ENCODE results near the gene SLC26A1.
"Not testable (repeated sequence)": the region's sequence is repeated elsewhere in the genome, so short reads cannot be mapped to it uniquely, and the experiment has no call there.

Gene SLC26A1

DNA sequence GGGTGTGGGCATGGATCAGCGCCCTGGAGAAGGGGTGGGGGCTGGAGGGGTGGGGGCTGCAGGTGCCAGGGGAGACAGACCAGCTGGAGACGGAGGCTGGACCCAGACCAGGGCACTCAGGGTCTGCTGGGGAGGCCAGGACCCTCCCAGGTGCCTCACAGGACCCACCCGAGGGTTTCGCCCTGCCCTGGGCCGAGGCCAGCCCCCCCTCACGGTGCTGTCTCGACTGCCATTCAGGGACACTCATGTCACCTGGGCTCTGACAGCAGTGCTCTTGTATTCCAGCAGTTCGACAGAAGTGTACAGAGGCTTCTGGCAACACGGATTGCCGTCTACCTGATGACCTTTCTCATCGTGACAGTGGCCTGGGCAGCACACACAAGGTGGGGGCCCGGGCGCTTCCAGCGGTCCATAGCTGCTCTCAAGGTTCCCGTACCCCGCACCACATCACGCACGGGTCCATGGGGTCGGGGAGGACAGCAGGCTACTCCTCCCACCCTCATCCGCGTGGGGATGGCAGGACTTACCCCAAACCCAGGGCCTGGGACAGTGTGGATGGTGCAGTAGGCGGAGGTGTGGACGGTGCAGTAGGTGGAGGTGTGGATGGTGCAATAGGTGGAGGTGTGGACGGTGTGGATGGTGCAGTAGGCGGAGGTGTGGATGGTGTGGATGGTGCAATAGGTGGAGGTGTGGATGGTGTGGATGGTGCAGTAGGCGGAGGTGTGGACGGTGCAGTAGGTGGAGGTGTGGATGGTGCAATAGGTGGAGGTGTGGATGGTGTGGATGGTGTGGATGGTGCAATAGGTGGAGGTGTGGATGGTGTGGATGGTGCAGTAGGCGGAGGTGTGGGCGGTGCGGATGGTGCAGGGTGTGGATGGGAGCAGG is 42.8 kb downstream of the SLC26A1 start:
- no peak for FAIRE-seq
- DNase-seq (ENCODE audit: insufficient read length): peak; percentile 14
- TF ChIP-seq POLR2A (IDR thresholded peaks at IDR 0.05; ENCODE audit: low read depth, low read length): no peak

DNA sequence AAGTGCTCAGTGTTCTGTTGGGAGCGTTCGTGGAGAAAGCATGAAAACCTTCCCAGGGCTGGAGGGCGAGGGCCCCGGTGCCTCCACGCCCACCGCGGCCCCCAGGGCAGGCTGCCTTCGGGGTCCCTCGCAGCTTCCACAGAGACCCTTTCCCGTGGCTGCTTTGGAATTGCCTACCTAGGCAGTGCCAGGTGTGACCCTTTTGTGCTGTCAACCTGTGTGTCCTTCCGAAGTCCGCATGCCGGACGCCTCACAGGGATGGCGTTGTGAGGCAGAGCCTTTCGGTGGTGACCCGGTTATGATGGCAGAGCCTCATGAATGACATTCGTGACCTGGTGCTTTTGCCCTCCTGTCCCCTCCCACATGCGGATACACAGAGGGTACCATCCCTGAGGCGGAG is 43.5 kb downstream of the SLC26A1 start:
- TF ChIP-seq POLR2AphosphoS5 (IDR thresholded peaks at IDR 0.05; ENCODE audit: low read depth, low read length): no peak
- FAIRE-seq (no peak), DNase-seq (ENCODE audit: insufficient read length) (no peak)

DNA sequence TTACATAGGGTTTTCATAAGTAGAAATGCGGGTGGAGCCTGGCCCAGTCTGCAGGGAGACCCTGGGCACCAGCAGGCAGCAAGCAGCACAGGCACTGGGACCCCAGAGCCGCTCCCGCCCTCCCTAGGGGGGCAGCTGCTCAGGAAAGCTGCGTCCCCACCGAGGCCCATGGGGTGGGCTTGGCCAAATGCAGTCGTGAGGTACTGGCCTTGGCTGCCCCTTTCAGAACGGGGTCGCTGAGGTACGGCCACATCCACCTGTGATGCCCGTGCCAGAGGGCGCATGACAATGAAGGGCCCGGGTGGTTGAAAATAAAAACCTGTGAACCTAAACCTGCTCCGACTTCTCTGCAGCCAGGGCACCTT is 44.3 kb downstream of the SLC26A1 start:
- TF ChIP-seq POLR2A (IDR thresholded peaks at IDR 0.05; ENCODE audit: low read depth, low read length): no peak
- TF ChIP-seq POLR2AphosphoS5 (IDR thresholded peaks at IDR 0.05; ENCODE audit: low read depth, low read length): no peak
- TF ChIP-seq TAF1 (IDR thresholded peaks at IDR 0.05; ENCODE audit: borderline replicate concordance, low read depth, low read length): no peak
- DNase-seq (ENCODE audit: insufficient read length) (peak; percentile 14), FAIRE-seq (no peak)

DNA sequence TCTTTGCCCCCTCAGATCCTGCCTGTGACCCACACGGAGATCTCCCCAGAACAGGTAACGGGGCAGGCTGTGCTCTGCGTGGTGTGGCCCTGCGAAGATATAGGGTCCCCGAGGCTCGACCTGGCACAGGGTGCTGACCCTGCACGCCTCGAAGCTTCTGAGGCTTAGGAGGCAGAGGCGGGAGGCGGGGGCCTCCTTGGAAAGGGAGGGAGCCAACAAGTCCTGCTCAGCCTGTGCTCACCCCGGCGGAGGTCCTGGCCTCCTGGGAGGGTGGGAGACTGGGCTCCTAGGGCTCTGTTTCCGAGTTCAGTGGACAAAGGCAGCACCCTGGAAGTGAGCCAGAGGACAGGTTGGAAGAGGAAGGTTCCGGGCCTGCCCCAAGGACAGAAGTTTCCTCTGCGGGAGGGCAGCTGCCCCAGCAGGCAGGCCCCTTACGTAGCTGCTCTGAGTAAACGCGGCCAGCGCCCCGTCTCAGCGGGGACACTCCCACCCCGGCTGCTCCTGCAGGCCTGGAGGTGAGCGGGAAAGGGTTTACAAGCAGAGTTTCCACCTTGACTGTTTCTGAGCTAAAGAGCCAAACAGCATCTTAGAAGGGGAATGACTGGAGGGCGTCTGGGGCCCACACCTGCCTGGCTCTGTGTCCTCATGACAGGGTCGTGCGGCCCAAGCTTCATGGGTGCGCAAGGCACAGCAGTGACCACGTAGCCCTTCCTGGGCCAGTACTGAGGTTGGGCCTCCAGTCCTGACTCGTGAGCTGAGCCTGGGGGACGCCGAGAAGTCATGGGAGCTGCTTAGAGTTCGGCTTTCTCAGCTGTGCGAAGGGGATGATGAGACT is 44.9 kb downstream of the SLC26A1 start:
- TF ChIP-seq POLR2A (IDR thresholded peaks at IDR 0.05; ENCODE audit: low read depth, low read length) (no peak), TAF1 (IDR thresholded peaks at IDR 0.05; ENCODE audit: borderline replicate concordance, low read depth, low read length) (no peak), POLR2AphosphoS5 (IDR thresholded peaks at IDR 0.05; ENCODE audit: low read depth, low read length) (no peak)
- FAIRE-seq (no peak), DNase-seq (ENCODE audit: insufficient read length) (peak; percentile 19)

DNA sequence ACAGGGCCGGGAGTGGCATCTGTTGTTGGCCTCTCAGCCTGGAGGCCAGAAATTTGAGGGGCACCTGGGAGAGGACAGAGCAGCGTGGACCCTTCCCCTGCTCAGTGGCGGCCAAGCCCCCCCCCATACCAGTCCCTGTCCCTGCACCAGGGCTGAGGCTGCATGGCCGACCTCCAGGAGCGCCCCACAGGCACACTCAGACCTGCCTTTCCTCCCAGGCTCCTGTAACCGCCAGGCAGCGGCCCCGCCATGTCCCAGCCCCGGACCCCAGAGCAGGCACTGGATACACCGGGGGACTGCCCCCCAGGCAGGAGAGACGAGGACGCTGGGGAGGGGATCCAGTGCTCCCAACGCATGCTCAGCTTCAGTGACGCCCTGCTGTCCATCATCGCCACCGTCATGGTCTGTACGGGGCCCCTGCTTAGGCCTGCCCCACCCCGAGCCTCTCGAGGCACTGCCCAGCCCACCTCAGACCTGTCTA is 45.7 kb downstream of the SLC26A1 start:
- no peak for FAIRE-seq
- peak; percentile 13 for DNase-seq (ENCODE audit: insufficient read length)
- TF ChIP-seq POLR2AphosphoS5 (IDR thresholded peaks at IDR 0.05; ENCODE audit: low read depth, low read length) (no peak), TAF1 (IDR thresholded peaks at IDR 0.05; ENCODE audit: borderline replicate concordance, low read depth, low read length) (no peak), POLR2A (IDR thresholded peaks at IDR 0.05; ENCODE audit: low read depth, low read length) (no peak)

DNA sequence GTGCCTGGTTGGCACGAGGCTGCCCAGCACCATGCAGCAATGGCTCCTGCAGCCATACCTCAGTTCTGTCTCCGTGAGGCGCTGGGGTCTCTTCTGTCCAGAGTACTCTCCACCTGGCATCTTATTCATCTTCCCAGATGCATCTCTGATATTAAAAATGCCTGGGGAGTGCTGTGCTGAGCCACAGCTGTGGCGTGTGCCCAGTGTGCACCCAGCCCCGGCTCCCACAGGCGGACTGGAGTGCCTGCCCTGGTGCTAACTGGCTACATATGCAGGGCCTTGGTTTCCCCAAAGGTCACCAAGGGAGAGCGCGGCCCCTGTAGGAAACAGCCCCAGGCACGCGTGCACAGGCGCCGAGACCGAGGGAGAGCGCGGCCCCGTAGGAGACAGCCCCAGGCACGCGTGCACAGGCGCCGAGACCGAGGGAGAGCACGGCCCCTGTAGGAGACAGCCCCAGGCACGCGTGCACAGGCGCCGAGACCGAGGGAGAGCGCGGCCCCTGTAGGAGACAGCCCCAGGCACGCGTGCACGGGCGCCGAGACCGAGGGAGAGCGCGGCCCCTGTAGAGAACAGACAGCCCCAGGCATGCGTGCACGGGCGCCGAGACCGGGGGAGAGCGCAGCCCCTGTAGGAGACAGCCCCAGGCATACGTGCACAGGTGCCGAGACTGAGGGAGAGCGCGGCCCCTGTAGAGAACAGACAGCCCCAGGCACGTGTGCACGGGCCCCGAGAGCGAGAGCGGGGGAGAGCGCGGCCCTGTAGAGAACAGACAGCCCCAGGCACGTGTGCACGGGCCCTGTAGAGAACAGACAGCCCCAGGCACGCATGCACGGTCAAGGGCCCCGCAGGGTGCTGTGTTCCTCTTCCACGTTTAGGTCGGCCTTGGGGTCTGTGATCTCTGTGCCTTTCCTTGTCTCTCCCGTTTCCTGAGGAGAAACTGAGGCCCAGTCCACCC is 46.4 kb downstream of the SLC26A1 start:
- no peak for FAIRE-seq
- no peak for TF ChIP-seq TAF1 (IDR thresholded peaks at IDR 0.05; ENCODE audit: borderline replicate concordance, low read depth, low read length)
- TF ChIP-seq POLR2AphosphoS5 (IDR thresholded peaks at IDR 0.05; ENCODE audit: low read depth, low read length): no peak
- no peak for TF ChIP-seq POLR2A (IDR thresholded peaks at IDR 0.05; ENCODE audit: low read depth, low read length)
- no peak for DNase-seq (ENCODE audit: insufficient read length)

DNA sequence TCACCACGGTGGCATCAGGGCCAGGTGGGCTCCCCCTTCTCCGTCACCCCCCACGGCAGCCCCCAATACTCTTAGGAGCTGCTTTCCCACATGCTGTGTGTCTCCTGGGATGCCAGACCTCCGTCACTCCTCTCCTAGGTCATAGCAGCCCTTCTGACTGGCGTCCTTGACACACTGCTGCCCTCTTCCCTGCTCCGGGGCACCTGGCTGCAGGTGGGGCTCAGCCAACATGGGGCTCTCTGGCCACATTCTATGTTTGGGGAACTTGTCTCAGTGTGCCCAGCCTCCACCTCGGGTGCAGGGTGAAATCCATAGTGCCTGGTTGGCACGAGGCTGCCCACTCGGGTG is 47.1 kb downstream of the SLC26A1 start:
- FAIRE-seq (no peak), DNase-seq (ENCODE audit: insufficient read length) (no peak)
- no peak for TF ChIP-seq POLR2AphosphoS5 (IDR thresholded peaks at IDR 0.05; ENCODE audit: low read depth, low read length)
- TF ChIP-seq POLR2A (IDR thresholded peaks at IDR 0.05; ENCODE audit: low read depth, low read length): no peak
- TF ChIP-seq TAF1 (IDR thresholded peaks at IDR 0.05; ENCODE audit: borderline replicate concordance, low read depth, low read length): no peak

DNA sequence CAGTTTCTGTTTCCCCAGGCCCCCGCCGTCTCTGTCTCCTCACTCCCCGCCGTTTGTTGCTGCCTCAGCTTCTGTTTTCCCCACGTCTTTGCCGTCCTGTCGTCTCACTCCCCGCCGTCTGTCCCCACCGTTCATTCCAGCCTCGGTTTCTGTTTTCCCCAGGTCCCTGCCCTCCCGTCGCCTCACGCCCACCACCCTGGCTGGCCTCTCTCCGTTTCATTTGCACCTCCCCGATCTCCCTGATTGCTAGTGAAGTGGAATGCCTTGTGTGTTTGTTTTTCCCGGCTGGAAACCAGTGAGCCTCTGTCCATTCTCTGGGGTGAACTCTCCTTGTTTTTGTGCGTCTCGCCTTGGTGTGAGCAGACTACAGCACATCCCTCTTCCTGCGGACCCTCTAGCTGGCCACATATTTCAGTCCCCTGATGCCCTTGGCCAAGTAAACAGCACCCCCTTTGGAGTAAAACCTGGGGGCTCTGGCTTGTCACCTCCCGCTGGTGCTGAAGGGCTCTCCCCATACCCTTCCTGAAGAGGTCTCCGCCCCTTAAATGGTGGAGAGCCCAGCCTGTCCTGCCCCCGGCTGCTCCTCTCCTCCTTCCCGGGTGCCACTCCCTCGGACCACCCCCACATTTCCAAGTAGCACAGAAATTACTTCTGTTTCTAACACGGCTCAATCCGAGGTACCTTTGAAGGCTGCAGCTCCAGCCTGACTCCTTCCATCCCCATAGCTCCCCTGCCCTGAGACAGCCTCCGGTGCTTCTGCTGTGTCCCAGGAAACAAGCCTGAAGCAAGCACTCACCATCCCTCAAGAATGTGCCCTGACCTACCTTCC is 47.7 kb downstream of the SLC26A1 start:
- FAIRE-seq (no peak), DNase-seq (ENCODE audit: insufficient read length) (no peak)
- TF ChIP-seq POLR2AphosphoS5 (IDR thresholded peaks at IDR 0.05; ENCODE audit: low read depth, low read length) (no peak), POLR2A (IDR thresholded peaks at IDR 0.05; ENCODE audit: low read depth, low read length) (no peak), TAF1 (IDR thresholded peaks at IDR 0.05; ENCODE audit: borderline replicate concordance, low read depth, low read length) (no peak)

DNA sequence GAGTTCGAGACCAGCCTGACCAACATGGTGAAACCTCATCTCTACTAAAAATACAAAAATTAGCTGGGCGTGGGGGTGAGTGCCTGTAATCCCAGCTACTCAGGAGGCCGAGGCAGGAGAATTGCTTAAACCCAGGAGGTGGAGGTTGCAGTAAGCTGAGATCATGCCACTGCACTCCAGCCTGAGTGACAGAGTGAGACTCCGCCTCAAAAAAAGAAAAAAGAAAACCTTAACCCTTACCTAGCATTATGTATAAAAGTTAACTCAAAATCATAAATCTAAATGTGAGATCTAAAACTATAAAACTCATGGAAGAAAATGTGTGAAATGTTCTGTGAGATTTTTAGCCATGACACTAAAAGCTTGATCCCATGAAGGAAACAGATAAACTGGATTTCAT is 53.7 kb downstream of the SLC26A1 start:
- DNase-seq (ENCODE audit: insufficient read length); FAIRE-seq: not testable (repeated sequence)
